CD4-positive, alpha-beta T cell treated with Interleukin-2 at 100 ng/mL for 4 hours (primary cell): Measurements from ENCODE around the gene OR56A5.

Experiments
- DNase-seq: peaks from one replicate; pipeline ENCODE4 v3.0.0-alpha.2; 2020; ENCODE audit warnings: low spot score

OR56A5 gene

DNA sequence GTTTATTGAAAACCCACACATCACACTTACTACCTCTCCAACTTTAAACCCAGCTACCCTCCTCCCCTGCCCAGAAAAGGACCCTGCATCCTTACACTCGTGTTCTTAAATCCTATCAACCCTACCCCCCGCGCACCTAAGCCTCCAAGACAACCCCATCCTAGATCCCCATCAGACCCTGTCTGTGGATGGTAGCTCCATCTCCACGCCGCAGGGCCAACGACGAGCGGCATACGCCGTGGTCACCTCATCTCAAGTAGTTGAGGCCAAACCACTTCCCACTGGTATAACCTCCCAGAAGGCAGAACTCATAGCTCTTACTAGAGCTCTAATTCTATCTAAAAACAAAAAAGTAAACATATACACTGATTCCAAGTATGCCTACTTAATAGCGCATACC, 35.6 kb downstream of the OR56A5 start:
- DNase-seq, result no peak

GRCh38 chr11:5931061-5931460, 37.2 kb downstream of the OR56A5 start:
- no peak for DNase-seq

- DNase-seq, result no peak
Observed at GRCh38 chr11:5930614-5931013, 37.7 kb downstream of the OR56A5 start.

DNA sequence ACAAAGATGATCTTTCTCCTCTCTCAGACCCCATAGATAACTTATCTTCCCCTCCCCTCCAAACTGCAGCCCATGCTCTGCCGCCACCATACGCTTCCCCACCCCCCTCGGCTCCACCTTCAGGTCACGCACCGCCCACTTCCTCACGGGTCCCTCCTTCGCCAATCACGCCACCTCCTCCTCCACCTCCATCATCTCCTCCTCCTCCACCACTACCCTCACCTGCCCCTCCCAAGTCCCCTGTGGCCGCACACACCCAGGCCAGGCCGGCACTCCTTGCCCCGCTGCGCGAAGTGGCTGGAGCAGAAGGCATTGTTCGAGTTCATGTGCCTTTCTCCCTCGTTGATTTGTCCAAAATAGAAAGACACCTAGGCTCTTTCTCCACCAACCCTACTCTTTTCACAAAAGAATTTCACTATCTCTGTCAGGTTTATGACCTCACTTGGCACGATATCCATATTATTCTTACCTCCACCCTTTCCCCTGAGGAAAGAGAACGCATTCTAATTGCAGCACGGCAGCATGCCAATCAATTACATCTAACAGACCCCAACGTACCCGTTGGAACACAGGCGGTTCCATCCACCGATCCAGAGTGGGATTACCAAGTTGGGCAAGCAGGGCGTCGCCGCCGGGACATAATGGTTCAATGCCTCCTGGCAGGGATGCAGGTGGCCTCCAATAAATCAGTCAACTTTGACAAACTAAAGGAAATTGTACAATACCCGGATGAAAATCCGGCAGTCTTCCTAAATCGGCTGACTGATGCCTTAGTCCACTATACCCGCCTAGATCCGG, 38.5 kb downstream of the OR56A5 start:
- no peak for DNase-seq

DNA sequence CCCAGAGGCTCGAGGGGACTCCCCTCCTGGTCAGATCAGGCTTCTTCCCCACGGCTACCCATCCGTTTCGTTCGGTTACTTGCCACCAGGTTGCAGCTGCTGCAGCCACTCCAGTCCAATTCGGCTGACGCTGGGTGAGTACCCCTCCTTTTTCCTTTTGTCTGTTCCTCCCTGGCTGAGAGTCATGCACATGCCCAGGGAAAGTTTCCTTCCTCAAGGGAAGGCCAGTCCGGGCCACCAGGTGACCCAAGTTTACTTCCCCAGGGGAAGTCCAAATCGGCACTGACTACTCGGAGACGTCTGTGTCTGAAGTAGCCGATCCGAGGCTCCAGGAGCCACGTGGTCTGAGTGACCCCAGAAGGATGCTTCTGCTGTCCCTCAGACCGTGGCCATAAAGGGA, 39.5 kb downstream of the OR56A5 start:
- DNase-seq, result no peak

DNA sequence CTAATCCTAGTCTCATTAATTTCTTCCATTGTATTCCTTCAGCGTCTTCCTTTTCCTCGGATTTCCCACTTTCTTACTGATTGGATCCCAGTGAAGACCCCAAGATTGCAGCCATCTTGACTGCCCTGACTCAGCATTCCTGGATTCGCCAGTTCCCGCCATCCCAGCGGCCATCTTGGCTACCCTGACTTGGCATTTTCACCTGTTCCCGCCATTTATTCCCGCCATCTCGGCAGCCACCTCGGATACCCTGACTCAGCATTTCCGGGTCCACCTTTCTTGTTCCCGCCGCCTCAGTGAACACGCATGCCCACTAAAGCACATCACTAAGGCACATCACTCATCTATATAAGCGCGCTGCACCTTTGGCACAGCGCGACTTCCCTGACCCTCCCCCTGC, 40.0 kb downstream of the OR56A5 start:
- no peak for DNase-seq

DNA sequence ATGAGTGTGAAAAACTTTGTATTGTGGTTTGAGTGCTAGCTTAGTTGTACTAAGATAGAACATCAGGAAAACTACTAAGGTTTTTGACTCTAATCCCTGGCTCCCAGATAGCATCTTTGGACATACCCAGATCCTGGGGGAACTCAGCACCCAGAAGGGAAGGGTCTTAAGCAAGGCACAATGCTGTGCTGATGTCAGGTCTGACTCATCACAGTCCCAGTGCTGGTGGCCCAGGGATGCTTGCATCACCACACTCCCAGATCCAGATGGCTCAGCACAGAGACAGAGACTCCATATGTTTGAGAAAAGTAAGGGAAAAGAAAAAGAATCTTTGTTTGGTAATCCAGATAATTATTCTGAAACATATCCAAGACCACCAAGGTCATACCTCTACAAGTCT, 44.5 kb downstream of the OR56A5 start:
- no peak for DNase-seq

GRCh38 chr11:5923427-5923776, 44.9 kb downstream of the OR56A5 start:
- DNase-seq, result no peak

GRCh38 chr11:5922749-5923426, 45.4 kb downstream of the OR56A5 start:
- no peak for DNase-seq
